IMR-90 (cell line): Measurements from ENCODE around the gene KDM4B. TPM values are rescaled to one million over a fixed set of nuclear protein-coding genes. Genes with fewer than 3 reads are reported as not detected.

Source experiments
- ATAC-seq: fragments of 200-7000 bp; cut with Tn5 transposase; 2 replicates; pipeline ENCODE4 v1.9.1; 2020; ENCODE audit warnings: low read depth, mild to moderate bottlenecking, moderate library complexity
- BruUV-seq: library from RNA; stranded (reverse); fragments of 400-500 nt; replicated peaks from 2 replicates; lab custom pipeline; 2021; lab: Mats Ljungman, UMichigan
- CTCF ChIA-PET: fragments of 300-600 bp; formaldehyde crosslinking; extraction: SDS; loops from one replicate; lab custom pipeline; 2021; ENCODE audit warnings: antibody characterized with exemption; lab: Yijun Ruan, JAX
- POLR2A ChIA-PET: fragments of 300-600 bp; sonication (Branson Sonifier 250); formaldehyde crosslinking; loops from one replicate; lab custom pipeline; 2022; ENCODE audit warnings: antibody characterized with exemption; ENCODE audit not compliant: unreplicated experiment; lab: Charles Lee
- DNase-seq: peaks from one replicate; pipeline ENCODE4 v3.0.0; 2013
- H2AFZ ChIP-seq: replicated peaks from 2 replicates; pipeline ENCODE3; 2013; ENCODE audit warnings: low read length, mild to moderate bottlenecking; ENCODE audit not compliant: poor library complexity
- H2AK5ac ChIP-seq: 2 replicates; pipeline ENCODE4 v1.6.1; 2013; ENCODE audit warnings: low read depth, low read length, inconsistent platforms
- H2AK9ac ChIP-seq: replicated peaks from 2 replicates; pipeline ENCODE3; 2013; ENCODE audit warnings: mild to moderate bottlenecking, low read depth, low read length, moderate library complexity; ENCODE audit not compliant: poor library complexity
- H2BK120ac ChIP-seq: 2 replicates; pipeline ENCODE4 v1.6.1; 2013; ENCODE audit warnings: low read depth, low read length, inconsistent platforms
- H2BK15ac ChIP-seq: 3 replicates; pipeline ENCODE4 v1.6.1; 2013; ENCODE audit warnings: low read depth, low read length, inconsistent platforms
- H2BK20ac ChIP-seq: 2 replicates; pipeline ENCODE4 v1.6.1; 2013; ENCODE audit warnings: low read depth, mild to moderate bottlenecking, inconsistent platforms, low read length, moderate library complexity
- H2BK5ac ChIP-seq: 2 replicates; pipeline ENCODE4 v1.6.1; 2013; ENCODE audit warnings: mild to moderate bottlenecking, low read depth, low read length, inconsistent platforms; ENCODE audit not compliant: poor library complexity, severe bottlenecking
- H3K14ac ChIP-seq: replicated peaks from 2 replicates; pipeline ENCODE4 v1.6.1; 2013; ENCODE audit warnings: low read depth, low read length, inconsistent platforms
- H3K18ac ChIP-seq: 2 replicates; pipeline ENCODE4 v1.6.1; 2013; ENCODE audit warnings: low read depth, low read length, control low read depth
- H3K23ac ChIP-seq: 2 replicates; pipeline ENCODE4 v1.6.1; 2013; ENCODE audit warnings: low read depth, low read length, inconsistent platforms
- H3K27ac ChIP-seq: 2 replicates; pipeline ENCODE4 v1.5.1; 2013; ENCODE audit warnings: mild to moderate bottlenecking, control low read depth, low read length; ENCODE audit not compliant: insufficient read depth
- H3K27me3 ChIP-seq: 2 replicates; pipeline ENCODE4 v1.6.1; 2013; ENCODE audit warnings: low read length; ENCODE audit not compliant: control insufficient read depth, insufficient read depth
- H3K36me3 ChIP-seq: 2 replicates; pipeline ENCODE4 v1.6.1; 2013; ENCODE audit warnings: low read length, mixed read lengths; ENCODE audit not compliant: control insufficient read depth, insufficient read depth
- H3K4ac ChIP-seq: 2 replicates; pipeline ENCODE4 v1.6.1; 2013; ENCODE audit warnings: low read depth, low read length, inconsistent platforms
- H3K4me1 ChIP-seq: 2 replicates; pipeline ENCODE4 v1.6.1; 2013; ENCODE audit warnings: low read length, mixed read lengths; ENCODE audit not compliant: control insufficient read depth, insufficient read depth
- H3K4me2 ChIP-seq: 2 replicates; pipeline ENCODE4 v1.6.1; 2013; ENCODE audit warnings: low read depth, mild to moderate bottlenecking, control low read depth, low read length, moderate library complexity
- H3K4me3 ChIP-seq: 2 replicates; pipeline ENCODE4 v1.5.1; 2013; ENCODE audit warnings: low read depth, mild to moderate bottlenecking, control low read depth, low read length, moderate library complexity; ENCODE audit not compliant: insufficient read depth
- H3K56ac ChIP-seq: 2 replicates; pipeline ENCODE4 v1.6.1; 2013; ENCODE audit warnings: low read length, inconsistent platforms; ENCODE audit not compliant: insufficient read depth; ENCODE audit errors: extremely low read depth
- H3K79me1 ChIP-seq, 2 experiments: 2 replicates each; pipeline ENCODE4 v1.6.1; 2013; ENCODE audit warnings: low read length in 2 of 2, inconsistent platforms in 1 of 2, low read depth in 1 of 2
- H3K9ac ChIP-seq: 2 replicates; pipeline ENCODE4 v1.6.1; 2013; ENCODE audit warnings: low read depth, low read length, control low read depth
- H3K9me1 ChIP-seq: 2 replicates; pipeline ENCODE4 v1.6.1; 2013; ENCODE audit warnings: low read length, inconsistent platforms; ENCODE audit not compliant: insufficient read depth
- H3K9me3 ChIP-seq: 2 replicates; pipeline ENCODE4 v1.6.1; 2013; ENCODE audit warnings: low read length; ENCODE audit not compliant: control insufficient read depth, insufficient read depth
- H4K20me1 ChIP-seq: 2 replicates; pipeline ENCODE4 v1.6.1; 2013; ENCODE audit warnings: low read length, inconsistent platforms; ENCODE audit not compliant: insufficient read depth
- H4K5ac ChIP-seq: 2 replicates; pipeline ENCODE4 v1.6.1; 2013; ENCODE audit warnings: mild to moderate bottlenecking, low read depth, low read length, control low read depth
- H4K8ac ChIP-seq, 2 experiments: 2 replicates each; pipeline ENCODE4 v1.6.1; 2013; ENCODE audit warnings: low read depth in 2 of 2, low read length in 2 of 2, control low read depth in 1 of 2, inconsistent platforms in 1 of 2
- H4K91ac ChIP-seq: 2 replicates; pipeline ENCODE4 v1.6.1; 2013; ENCODE audit warnings: low read depth, low read length, inconsistent platforms; ENCODE audit not compliant: insufficient read depth
- NFE2L2 ChIP-seq: fragments of 150-350 bp; IDR thresholded peaks from 2 replicates; pipeline ENCODE4 v1.6.1; 2016; ENCODE audit warnings: low read depth, mild to moderate bottlenecking, low read length
- RFX5 ChIP-seq: IDR thresholded peaks from 2 replicates; pipeline ENCODE4 v1.8.0; 2012; ENCODE audit warnings: low read depth, mild to moderate bottlenecking, low read length, moderate library complexity
- SMC3 ChIP-seq: fragments of 150-350 bp; IDR thresholded peaks from 2 replicates; pipeline ENCODE4 v1.6.1; 2016; ENCODE audit warnings: low read depth, mild to moderate bottlenecking, antibody characterized with exemption, low read length, moderate library complexity
- WGBS, 2 experiments: methylation state at CpG; one replicate each; pipeline versions ENCODE4 v1.1.5 to v1.1.7; 2013; ENCODE audit warnings: missing lambda C conversion rate in 2 of 2; ENCODE audit not compliant: insufficient read length in 1 of 2; ENCODE audit errors: extremely low coverage in 2 of 2; 5-methylcytosine and 5-hydroxymethylcytosine counted together
- dilution Hi-C: fragments of 300-500 bp; cut with HindIII; formaldehyde crosslinking; loops from one replicate; pipeline ENCODE4 v1.14.3; 2018; ENCODE audit warnings: low sequenced_read_pairs; ENCODE audit not compliant: unreplicated experiment
- in situ Hi-C: fragments of 300-500 bp; cut with MboI; formaldehyde crosslinking; loops from 3 replicates; pipeline ENCODE4 v1.14.3; 2019; ENCODE audit warnings: low sequenced_read_pairs, inconsistent platforms, mixed read lengths
- intact Hi-C: fragments of 100-400 bp; cut with micrococcal nuclease; formaldehyde crosslinking; loops from 2 replicates; pipeline ENCODE4 v1.10.0; 2022
- polyA plus RNA-seq, 3 experiments: library from polyadenylated mRNA; depleted of rRNA; stranded (reverse); fragments of >200 nt; gene quantifications; 2 replicates each; pipeline ENCODE4 v1.2.3, GENCODE V29; 2012; ENCODE audit warnings: low replicate concordance in 1 of 3
- total RNA-seq: library from RNA; depleted of rRNA; stranded (reverse); fragments of >200 nt; gene quantifications from 2 replicates; pipeline ENCODE4 v1.2.3, GENCODE V29; 2012

The KDM4B gene
- total and polyA plus RNA-seq, 2 of the 4 experiments (the other 2 are of a cell fraction), result 5.0 to 17.9 TPM

DNA sequence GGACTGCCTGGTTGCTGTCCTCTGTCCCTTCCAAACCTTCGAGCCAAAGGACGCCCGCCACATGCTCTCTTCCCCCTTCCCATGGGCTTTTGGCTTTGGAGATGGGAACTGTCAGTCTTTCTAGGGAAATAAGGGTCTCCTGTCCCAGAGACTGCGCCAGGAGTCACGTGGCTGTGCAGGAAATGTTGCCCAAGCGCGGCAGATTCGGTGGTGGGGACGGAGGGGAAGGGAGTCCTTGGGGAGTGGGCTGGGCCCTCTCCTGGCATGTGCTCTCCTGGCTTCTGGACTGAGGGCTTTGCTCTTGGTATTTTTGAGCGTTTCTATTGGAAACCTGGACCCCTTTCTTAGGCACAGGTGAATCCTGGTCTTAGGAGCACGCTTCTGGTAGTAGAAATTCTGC, 103.2 kb downstream of the KDM4B start:
- Histone ChIP-seq H3K9me1 (peaks cover 2% of the 10 kb centered on the region; the same call in 1 of the 2 replicates), H3K56ac (no peak overlapping the region), H3K9ac (no peak overlapping the region), H2AK9ac (no peak overlapping the region), H2BK5ac (no peak overlapping the region), H3K4ac (no peak overlapping the region), H3K4me1 (no peaks in the 10 kb centered on the region), H4K5ac (no peak overlapping the region), H3K4me2 (no peak overlapping the region), H3K36me3 (peaks cover 44% of the 10 kb centered on the region), H2AK5ac (no peak overlapping the region), H3K27ac (no peak overlapping the region), H2AFZ (no peak overlapping the region), H3K27me3 (no peaks in the 10 kb centered on the region), H3K18ac (no peak overlapping the region), H4K91ac (no peak overlapping the region), H3K79me1 (peaks cover 8 to 13% of the 10 kb centered on the region in 2 experiments; a peak in 3 of 4 replicates), H3K9me3 (no peaks in the 10 kb centered on the region), H2BK20ac (no peak overlapping the region), H3K4me3 (no peak overlapping the region), H3K14ac (no peak overlapping the region), H3K23ac (no peak overlapping the region), H2BK15ac (no peak overlapping the region), H4K20me1 (peaks cover 37% of the 10 kb centered on the region), H2BK120ac (no peak overlapping the region), H4K8ac (no peak overlapping the region)
- no peak for DNase-seq
- in situ Hi-C loops, result no loop called here
- ATAC-seq, result no peak
- BruUV-seq, result no TSS peak
- dilution Hi-C loops, result no loop called here
- intact Hi-C loops, result no loop called here
- 91% methylated on average over 6 of the region's 11 CpGs; no CpG with 5 or more reads in 1 of the 2 experiments for WGBS, 2 experiments
- ChIA-PET POLR2A (no interaction called here), CTCF (no interaction called here)
- TF ChIP-seq RFX5 (no peak), SMC3 (no peak), NFE2L2 (no peak)
